ENCODE data around the gene STX16.

- TF ChIP-seq, protein P1, sequence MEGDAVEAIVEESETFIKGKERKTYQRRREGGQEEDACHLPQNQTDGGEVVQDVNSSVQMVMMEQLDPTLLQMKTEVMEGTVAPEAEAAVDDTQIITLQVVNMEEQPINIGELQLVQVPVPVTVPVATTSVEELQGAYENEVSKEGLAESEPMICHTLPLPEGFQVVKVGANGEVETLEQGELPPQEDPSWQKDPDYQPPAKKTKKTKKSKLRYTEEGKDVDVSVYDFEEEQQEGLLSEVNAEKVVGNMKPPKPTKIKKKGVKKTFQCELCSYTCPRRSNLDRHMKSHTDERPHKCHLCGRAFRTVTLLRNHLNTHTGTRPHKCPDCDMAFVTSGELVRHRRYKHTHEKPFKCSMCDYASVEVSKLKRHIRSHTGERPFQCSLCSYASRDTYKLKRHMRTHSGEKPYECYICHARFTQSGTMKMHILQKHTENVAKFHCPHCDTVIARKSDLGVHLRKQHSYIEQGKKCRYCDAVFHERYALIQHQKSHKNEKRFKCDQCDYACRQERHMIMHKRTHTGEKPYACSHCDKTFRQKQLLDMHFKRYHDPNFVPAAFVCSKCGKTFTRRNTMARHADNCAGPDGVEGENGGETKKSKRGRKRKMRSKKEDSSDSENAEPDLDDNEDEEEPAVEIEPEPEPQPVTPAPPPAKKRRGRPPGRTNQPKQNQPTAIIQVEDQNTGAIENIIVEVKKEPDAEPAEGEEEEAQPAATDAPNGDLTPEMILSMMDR (IDR thresholded peaks at IDR 0.05; ENCODE audit: low read length) = no peak
- TF ChIP-seq EZH2 (IDR thresholded peaks at IDR 0.05; ENCODE audit: borderline replicate concordance, low read length) = no peak
Measured at GRCh38 chr20:58706150-58706892, 55.2 kb downstream of the STX16 start.
